HG03139 (cell line): ENCODE data around the gene ID3.
"Not testable (repeated sequence)": the region's sequence is repeated elsewhere in the genome, so short reads cannot be mapped to it uniquely, and the experiment has no call there.

ENCODE experiments used
- ATAC-seq: cut with Tn5 transposase; IDR thresholded peaks from one replicate; pipeline ENCODE4 v1.9.1; 2021; ENCODE audit not compliant: unreplicated experiment

The ID3 gene

DNA sequence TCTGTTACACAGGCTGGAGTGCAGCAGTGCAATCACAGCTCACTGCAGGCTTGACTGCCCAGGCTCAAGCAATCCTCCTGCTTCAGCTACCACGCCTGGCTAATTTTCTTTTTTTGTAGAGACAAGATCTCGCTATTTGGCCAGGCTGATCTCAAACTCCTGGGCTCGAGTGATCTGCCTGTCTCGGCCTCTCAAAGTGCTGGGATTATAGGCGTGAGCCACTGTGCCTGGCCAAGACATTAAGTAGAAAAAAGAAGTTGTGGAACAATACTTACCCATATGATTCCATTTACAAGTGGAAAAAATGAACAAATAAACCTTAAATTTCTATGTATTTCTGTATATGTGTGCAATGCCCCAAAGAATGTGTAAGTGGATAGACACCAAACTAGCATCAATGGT, 30.3 kb upstream of the ID3 start:
- ATAC-seq = no peak

DNA sequence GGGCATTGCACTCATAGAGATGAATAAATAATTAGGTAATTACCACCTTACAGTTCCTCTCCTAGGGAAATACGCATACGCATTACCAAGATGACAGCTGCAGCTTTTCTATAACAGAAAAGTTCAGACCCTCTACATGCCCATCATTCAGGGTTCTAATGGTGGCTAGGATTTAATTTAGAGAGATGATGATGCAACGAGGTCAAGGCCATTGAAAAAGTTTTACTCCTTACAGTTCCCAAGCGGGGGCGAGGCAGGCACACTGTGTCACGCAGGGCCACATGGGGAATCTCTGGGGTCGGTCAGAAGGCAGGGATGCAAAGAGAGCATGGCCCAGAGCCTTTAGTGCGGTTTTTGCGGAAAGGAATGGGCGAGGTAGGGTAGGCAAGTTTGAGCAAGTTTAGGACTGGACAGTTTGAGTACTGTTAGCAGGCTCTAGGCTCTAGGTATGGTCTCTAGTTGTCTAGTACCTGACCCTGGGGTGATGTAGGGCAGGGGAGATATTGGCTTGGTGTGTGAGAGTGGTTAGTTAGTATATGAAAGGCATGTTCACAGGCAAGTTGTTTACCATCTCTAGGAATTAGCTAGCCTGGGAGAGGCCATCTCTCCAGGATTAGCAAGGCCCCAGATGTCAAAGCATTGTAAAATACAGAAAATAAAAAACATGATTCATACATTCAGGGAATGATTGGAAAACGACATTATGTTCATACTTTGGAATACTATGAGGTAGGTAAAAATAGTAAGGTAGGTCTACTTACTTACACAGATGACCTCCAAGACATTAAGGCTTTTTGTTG, 29.6 kb upstream of the ID3 start:
- ATAC-seq = no peak

DNA sequence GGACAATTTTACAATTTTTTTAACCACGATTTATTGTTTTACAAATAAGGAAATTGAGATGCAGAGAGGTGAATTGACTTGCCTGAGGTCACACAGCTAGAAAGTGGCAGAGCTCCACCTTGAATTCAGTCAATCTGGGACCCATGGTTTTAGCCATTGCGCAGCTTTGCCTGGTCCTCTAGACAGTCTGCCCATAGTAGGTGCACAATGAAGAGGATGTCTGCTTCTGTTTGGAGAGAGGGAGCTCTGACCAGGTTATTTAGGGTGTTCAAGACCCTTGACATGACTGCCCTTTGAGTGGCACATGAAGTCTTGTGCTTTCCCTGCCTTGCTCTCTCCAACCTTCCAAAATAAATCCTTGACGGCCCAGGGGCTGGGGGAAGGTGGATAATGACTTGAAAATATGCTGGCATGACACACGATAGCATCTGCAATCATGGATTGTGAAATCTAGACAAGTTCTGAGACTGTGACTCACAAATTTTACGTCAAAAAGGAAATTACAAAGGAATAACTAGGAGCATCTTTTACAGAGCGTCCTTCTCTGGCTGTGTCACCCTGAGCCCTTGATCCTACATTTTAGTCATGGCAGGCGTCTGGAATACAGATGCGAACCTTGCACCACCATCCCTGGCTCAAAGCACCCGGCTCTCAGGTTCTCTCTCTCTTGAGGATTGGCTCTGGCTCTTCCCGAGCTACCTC, 26.2 kb upstream of the ID3 start:
- no peak for ATAC-seq

- not testable (repeated sequence) for ATAC-seq
Observed at GRCh38 chr1:23583727-23584126, 24.4 kb upstream of the ID3 start.

GRCh38 chr1:23582820-23583219, 23.5 kb upstream of the ID3 start:
- ATAC-seq = no peak

DNA sequence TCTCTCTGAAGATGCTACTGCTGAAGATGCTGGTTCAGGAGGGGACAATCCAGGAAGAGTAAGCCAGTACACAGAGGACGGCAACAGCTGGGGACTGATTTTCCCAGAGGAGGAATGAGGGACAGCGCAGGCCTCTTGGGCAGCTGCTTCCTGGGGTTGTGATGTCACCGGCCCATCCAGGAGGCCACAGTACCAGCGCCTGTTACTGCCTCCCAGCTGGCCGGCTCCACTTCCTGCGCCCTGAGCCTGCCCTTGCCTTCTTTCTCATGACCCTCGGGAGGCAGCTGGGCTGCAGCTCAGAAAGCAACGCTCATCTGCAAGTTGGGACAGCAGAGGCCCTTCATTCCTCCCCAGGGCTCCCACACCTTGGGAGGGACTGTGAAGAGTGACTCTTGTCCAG, 21.9 kb upstream of the ID3 start:
- no peak for ATAC-seq

DNA sequence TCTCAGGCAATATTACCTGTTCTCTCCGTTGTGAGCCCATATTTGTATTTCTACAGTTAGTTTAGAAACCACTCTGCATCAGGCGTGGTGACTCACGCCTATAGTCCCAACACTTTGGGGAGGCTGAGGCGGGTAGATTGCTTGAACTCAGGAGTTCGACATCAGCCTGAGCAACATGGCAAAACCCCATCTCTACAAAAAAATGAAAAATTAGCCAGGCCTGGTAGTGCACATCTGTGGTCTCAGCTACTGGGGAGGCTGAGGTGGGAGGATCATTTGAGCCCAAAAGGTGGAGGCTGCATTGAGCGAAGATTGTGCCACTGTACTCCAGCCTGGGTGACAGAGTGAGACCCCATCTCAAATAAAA, 19.7 kb upstream of the ID3 start:
- no peak for ATAC-seq

- ATAC-seq = no peak
Observed at GRCh38 chr1:23578311-23578996, 19.2 kb upstream of the ID3 start.

DNA sequence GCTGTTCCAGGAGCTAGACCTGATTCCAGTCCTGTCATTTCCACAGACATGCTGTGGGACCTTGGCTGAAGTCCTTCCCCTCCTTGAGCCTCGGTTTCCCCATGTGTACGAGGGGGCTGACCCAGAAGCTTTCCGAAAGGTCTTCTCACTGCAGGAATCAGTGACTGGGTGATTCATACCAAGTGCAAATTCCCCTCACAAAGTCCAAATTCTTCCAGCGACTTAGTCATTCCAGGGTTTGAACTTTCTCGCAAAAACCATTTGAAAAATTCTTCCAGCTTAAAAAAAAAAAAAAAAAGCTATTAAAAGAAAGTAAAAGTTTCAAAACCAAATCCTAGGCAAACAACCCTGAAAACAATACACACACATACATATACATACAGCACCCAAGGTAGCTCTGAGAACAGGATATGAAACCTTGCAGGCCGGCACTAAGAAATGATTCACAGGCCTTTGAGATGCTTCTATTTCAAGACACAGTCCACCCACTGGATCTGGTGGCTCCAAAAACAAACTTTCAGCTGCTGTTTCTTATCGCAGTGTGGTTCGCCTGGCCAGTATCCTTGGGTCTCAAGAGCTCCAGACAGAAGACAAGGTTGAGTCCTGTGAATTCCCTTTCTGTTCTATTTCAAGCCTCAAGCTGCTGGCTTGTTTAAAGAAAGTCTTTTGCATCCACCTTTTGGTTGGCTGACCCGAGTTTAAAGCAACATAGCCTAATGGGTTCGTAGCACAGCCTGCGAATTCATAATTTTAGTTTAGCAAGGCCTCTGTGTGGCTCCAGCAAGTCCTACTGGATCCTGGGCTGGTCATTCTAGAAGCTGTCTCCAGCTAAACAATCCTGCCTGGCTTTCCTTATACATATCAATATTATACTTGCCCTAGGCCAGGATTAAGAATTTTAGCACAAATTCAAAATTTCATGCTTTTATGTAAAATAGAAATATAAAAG, 18.0 kb upstream of the ID3 start:
- peak; percentile 72 for ATAC-seq

DNA sequence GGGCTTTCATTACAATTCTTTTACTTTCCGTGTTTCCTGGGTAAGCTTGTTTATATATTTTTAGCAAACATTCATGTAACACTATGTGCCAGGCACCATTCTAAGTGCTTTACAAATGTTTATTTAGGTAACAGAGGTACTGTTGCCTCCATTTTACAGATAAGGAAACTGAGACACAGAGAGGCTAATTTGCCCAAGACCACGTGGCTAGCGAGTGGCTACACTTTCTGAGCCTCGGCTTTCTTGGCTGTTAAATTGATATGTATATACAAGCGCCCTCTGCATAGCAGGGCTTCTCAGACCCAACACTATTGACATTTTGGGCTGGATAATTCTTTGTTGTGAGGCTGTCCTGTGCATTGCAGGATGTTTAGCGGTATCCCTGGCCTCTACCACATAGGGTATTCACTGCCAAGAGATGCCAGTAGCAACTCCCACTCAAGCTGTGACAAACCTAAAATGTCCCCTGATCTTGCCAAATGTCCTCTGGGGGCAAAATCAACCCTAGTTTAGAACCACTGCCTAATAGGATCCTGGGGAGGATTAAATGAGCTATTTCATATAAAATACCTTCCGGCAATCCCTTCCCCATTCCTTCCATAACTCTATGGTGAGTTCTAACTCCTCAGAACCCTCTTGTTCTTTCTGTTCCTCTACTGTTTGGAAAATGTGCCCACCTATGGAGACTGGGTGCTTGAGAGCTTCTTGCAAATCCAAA, 17.2 kb upstream of the ID3 start:
- no peak for ATAC-seq

- ATAC-seq = no peak
Observed at GRCh38 chr1:23575226-23575810, 16.0 kb upstream of the ID3 start.

DNA sequence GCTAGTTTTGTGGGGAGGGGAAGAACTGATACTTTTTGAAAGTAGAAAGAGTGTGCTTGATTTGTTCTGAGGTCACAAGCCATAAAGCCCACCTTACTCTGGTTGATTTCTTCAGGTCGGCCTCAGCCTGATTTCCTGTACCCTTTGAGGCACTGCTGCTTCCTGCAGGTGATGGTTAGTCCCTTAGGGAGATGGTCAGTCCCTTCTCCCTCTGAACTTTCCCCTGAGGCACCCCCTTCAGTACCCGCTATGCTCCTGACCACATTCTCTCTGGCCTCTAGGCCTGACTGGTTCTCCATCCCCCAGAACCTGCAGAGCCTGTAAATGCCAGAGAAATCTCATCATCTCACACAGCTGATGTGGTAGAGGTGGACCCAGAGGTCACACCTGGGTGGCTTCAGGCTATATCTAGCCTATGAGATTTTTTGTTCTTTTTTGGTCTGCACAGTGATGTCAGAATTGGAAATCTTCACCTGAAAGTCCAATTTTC, 15.0 kb upstream of the ID3 start:
- peak; percentile 36 for ATAC-seq

DNA sequence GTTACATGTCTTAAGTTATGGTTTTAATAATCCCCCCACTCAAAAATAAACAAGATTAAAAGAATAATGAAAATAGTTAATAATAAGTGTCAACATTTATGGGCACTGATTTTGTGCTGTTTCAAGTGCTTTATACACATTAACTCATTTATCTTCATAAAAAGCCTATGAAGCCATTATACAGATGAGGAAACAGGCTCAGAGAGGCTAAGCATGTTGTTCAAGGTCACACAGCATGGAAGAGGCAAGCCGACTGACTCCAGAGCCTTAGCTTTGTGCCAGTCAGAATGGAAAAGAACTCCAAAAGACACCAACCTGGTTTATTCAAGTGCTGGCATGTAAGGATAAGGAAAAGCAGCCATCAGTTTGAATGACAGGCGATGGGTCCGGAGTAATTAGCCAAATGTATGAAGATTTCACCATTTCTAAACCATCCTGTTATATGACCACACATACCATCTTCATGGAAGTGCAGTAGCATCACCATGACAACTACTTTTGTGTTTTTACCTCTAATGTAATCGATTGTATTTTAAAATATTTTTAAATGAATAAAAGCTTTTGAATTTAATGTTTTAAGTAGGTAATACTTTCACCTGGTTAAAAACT, 14.4 kb upstream of the ID3 start:
- no peak for ATAC-seq

GRCh38 chr1:23571465-23571864, 12.2 kb upstream of the ID3 start:
- no peak for ATAC-seq

- no peak for ATAC-seq
Observed at GRCh38 chr1:23570001-23570691, 10.8 kb upstream of the ID3 start.

DNA sequence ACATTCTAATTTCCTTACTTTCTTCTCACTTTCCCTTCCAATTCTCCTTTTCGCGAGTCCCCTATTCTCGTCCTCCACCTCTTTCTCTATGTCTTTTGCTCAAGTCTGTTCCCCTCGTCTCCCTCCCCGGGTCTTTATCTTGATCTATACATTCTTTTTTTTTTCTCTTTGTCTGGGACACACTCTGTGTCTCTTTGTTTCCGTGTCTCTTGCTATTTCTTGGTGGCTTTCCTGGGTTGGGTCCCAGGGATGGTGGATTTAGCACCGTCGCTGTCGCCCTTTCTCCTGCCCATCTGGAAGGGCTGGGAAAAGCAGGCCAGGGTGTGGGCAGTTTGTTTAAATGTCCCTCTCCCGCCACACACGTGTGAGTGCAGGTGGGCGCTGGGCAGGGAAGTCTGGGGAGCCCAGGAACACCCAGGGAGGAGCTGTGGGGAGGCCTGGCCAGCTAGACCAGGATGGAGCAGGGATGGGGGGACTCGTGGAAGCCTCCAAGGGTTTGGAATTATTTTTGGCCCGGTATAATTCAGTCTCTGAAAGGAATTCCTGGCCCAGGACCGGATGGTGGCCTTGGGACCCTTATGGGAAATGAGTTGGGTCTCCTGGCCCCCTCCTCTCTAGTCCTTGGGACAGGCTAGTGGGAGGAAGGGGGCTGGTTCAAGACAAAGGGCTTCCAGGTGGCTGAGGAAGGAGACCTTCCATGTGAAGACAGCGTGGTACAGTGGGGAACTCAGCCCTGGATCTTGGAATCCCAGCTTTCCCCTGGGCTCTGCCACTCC, 9.5 kb upstream of the ID3 start:
- ATAC-seq = no peak

DNA sequence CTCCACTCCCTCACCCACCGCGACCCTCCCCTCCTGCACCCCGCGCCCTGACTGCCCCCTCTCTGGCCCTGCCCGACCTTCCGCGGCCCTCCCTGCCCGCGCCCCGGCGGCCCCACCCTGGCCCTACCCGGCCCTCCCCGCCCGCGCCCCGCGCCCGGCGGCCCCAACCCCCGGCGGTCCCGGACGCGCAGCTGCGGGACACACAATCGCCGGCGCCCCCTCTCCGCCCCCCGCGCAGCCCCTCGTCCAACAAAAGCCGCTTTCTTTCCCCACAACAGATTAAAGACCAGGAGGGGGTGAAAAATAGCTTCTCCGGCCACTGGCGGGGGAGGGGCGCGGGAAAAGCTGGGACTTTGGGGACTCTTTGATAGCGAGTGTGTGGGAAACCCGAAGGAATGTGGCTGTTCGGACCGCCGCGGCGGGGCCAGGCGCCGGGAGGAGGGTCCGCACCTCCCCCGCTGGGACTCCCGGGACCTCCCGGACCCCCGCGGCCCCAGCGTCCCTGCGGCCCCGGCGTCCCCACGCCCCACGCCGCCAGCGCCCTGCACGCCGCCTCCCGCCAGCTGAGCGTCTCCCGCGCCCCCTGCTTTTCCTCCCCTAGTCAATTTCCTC, 8.8 kb upstream of the ID3 start:
- no peak for ATAC-seq

DNA sequence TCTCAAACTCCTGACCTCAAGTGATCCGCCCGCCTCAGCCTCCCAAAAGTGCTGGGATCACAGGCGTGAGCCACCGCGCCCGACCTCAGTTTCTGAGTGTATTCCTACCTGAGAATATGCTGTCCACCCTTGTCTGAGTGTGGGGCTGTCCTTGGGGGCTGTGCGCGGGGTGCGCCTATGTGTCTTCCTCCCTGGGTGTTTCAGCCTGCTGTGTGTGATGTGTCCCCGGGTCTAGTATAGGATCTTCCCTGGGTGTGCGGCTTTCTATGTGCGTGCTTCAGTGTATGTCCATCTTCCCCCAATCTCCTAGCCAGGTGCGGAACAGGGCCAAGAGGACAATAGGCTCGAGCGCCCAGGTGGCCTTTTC, 8.3 kb upstream of the ID3 start:
- ATAC-seq = no peak
